22Rv1 (cell line): ENCODE measurements around the gene SPTLC3.

Experiments
- CTCF ChIP-seq: fragments of 450-650 bp; IDR thresholded peaks from 2 replicates; pipeline ENCODE4 v1.5.1; 2017; ENCODE audit warnings: mild to moderate bottlenecking
- ZFX ChIP-seq: fragments of 450-650 bp; IDR thresholded peaks from 2 replicates; pipeline ENCODE4 v1.6.1; 2017; ENCODE audit warnings: antibody characterized with exemption, borderline replicate concordance

- TF ChIP-seq CTCF: no peak
- no peak for TF ChIP-seq ZFX
Measured at GRCh38 chr20:13207016-13207415, 198.2 kb downstream of the SPTLC3 start.
